ENCODE measurements around the gene SELENOV.

Gene SELENOV

GRCh38 chr19:39506598-39506943 lies 8.4 kb upstream of the SELENOV start:
- H3K9me3 ChIP-seq (ENCODE audit: control insufficient read depth, insufficient read depth, low read length), result no peaks in the 10 kb centered on the region
- H3K79me2 ChIP-seq (ENCODE audit: control insufficient read depth, low read length), result no peaks in the 10 kb centered on the region
- no peak overlapping the region for H3K4me3 ChIP-seq (ENCODE audit: low read length)
- peaks cover 4% of the 10 kb centered on the region; the same call in 1 of the 2 replicates for H3K27me3 ChIP-seq (ENCODE audit: control insufficient read depth, low read length)
- H3K4me1 ChIP-seq (ENCODE audit: control insufficient read depth, low read length), result peaks cover 8% of the 10 kb centered on the region
- TF ChIP-seq CTCF (IDR thresholded peaks at IDR 0.05; ENCODE audit: low read depth, low read length, poor library complexity, severe bottlenecking) (no peak), EZH2phosphoT487 (IDR thresholded peaks at IDR 0.05; ENCODE audit: borderline replicate concordance, low read length) (no peak)
- H3F3A ChIP-seq (ENCODE audit: control insufficient read depth, insufficient read depth), result no peaks in the 10 kb centered on the region; the same call in 1 of the 2 replicates
- no peak overlapping the region for H3K4me2 ChIP-seq (ENCODE audit: low read length)
- H3K27ac ChIP-seq (ENCODE audit: low read depth, low read length), result no peak overlapping the region
- H3K36me3 ChIP-seq (ENCODE audit: control insufficient read depth, low read length), result no peaks in the 10 kb centered on the region
- no peaks in the 10 kb centered on the region for H4K20me1 ChIP-seq (ENCODE audit: control insufficient read depth, insufficient read depth, low read depth, low read length)
- H3K9me2 ChIP-seq (replicated peaks; ENCODE audit: control insufficient read depth, low read length), result no peaks in the 10 kb centered on the region

- TF ChIP-seq CTCF (IDR thresholded peaks at IDR 0.05; ENCODE audit: low read depth, low read length, poor library complexity, severe bottlenecking) (no peak), EZH2phosphoT487 (IDR thresholded peaks at IDR 0.05; ENCODE audit: borderline replicate concordance, low read length) (no peak)
- H3K27ac ChIP-seq (ENCODE audit: low read depth, low read length), result no peak overlapping the region
- no peaks in the 10 kb centered on the region for H3K36me3 ChIP-seq (ENCODE audit: control insufficient read depth, low read length)
- H3K79me2 ChIP-seq (ENCODE audit: control insufficient read depth, low read length), result no peaks in the 10 kb centered on the region
- no peaks in the 10 kb centered on the region for H3K9me3 ChIP-seq (ENCODE audit: control insufficient read depth, insufficient read depth, low read length)
- H4K20me1 ChIP-seq (ENCODE audit: control insufficient read depth, insufficient read depth, low read depth, low read length), result no peaks in the 10 kb centered on the region
- no peaks in the 10 kb centered on the region; the same call in 1 of the 2 replicates for H3F3A ChIP-seq (ENCODE audit: control insufficient read depth, insufficient read depth)
- no peak overlapping the region for H3K4me2 ChIP-seq (ENCODE audit: low read length)
- no peaks in the 10 kb centered on the region for H3K9me2 ChIP-seq (replicated peaks; ENCODE audit: control insufficient read depth, low read length)
- no peak overlapping the region for H3K4me3 ChIP-seq (ENCODE audit: low read length)
- H3K27me3 ChIP-seq (ENCODE audit: control insufficient read depth, low read length), result peaks cover 4% of the 10 kb centered on the region; the same call in 1 of the 2 replicates
- H3K4me1 ChIP-seq (ENCODE audit: control insufficient read depth, low read length), result peaks cover 8% of the 10 kb centered on the region
Measured at GRCh38 chr19:39506944-39507714, 7.8 kb upstream of the SELENOV start.

GRCh38 chr19:39507715-39508364 lies 7.1 kb upstream of the SELENOV start:
- H3K4me2 ChIP-seq (ENCODE audit: low read length), result no peak overlapping the region
- peaks cover 2% of the 10 kb centered on the region for H3K4me1 ChIP-seq (ENCODE audit: control insufficient read depth, low read length)
- H4K20me1 ChIP-seq (ENCODE audit: control insufficient read depth, insufficient read depth, low read depth, low read length), result no peaks in the 10 kb centered on the region
- no peaks in the 10 kb centered on the region for H3K9me2 ChIP-seq (replicated peaks; ENCODE audit: control insufficient read depth, low read length)
- no peak overlapping the region for H3K4me3 ChIP-seq (ENCODE audit: low read length)
- no peak overlapping the region for H3K27ac ChIP-seq (ENCODE audit: low read depth, low read length)
- H3K79me2 ChIP-seq (ENCODE audit: control insufficient read depth, low read length), result no peaks in the 10 kb centered on the region
- no peaks in the 10 kb centered on the region for H3K9me3 ChIP-seq (ENCODE audit: control insufficient read depth, insufficient read depth, low read length)
- no peaks in the 10 kb centered on the region for H3K36me3 ChIP-seq (ENCODE audit: control insufficient read depth, low read length)
- H3K27me3 ChIP-seq (ENCODE audit: control insufficient read depth, low read length), result peaks cover 5% of the 10 kb centered on the region
- no peaks in the 10 kb centered on the region; the same call in 1 of the 2 replicates for H3F3A ChIP-seq (ENCODE audit: control insufficient read depth, insufficient read depth)
- TF ChIP-seq CTCF (IDR thresholded peaks at IDR 0.05; ENCODE audit: low read depth, low read length, poor library complexity, severe bottlenecking) (no peak), EZH2phosphoT487 (IDR thresholded peaks at IDR 0.05; ENCODE audit: borderline replicate concordance, low read length) (no peak)
